T47D (cell line): Measurements from ENCODE around the gene TWF2.

ENCODE experiments used
- DNase-seq, 2 experiments: peaks; one replicate each; pipeline versions ENCODE4 v3.0.0 to v3.0.0-alpha.2; 2011 to 2012; ENCODE audit warnings: low read depth in 1 of 2, low spot score in 1 of 2
- JUND ChIP-seq: IDR thresholded peaks from 2 replicates; pipeline ENCODE4 v1.6.1; 2012; ENCODE audit warnings: low read depth
- in situ Hi-C: cut with HindIII; loops from 2 replicates; pipeline ENCODE4 v1.10.0; 2016; ENCODE audit warnings: low sequenced_read_pairs, low pct_unique_long_range_greater_than_20kb

TWF2 gene

GRCh38 chr3:52197842-52198625 is 40.9 kb downstream of the TWF2 start, which contains the start of gene ALAS1:
TSS of gene ALAS1 (plus strand) at chr3:52198160. CDS start at chr3:52199242, 1,082 bp downstream.
- peak; percentile 76 to 88 for DNase-seq
- TF ChIP-seq JUND = no peak
- in situ Hi-C loops = no loop called here

GRCh38 chr3:52197499-52197841 is 41.5 kb downstream of the TWF2 start:
- no peak for DNase-seq
- in situ Hi-C loops = no loop called here
- TF ChIP-seq JUND = no peak

GRCh38 chr3:52196977-52197376 is 42.0 kb downstream of the TWF2 start:
- in situ Hi-C loops = no loop called here
- no peak for DNase-seq
- no peak for TF ChIP-seq JUND

- no peak for DNase-seq
- in situ Hi-C loops = no loop called here
- no peak for TF ChIP-seq JUND
Measured at GRCh38 chr3:52195823-52196331, 43.1 kb downstream of the TWF2 start.

GRCh38 chr3:52195291-52195597 is 43.7 kb downstream of the TWF2 start:
- in situ Hi-C loops = no loop called here
- DNase-seq = no peak
- TF ChIP-seq JUND = no peak

- in situ Hi-C loops = no loop called here
- no peak for DNase-seq
- no peak for TF ChIP-seq JUND
Measured at GRCh38 chr3:52194485-52195290, 44.3 kb downstream of the TWF2 start.

- no peak for DNase-seq
- in situ Hi-C loops = no loop called here
- no peak for TF ChIP-seq JUND
Measured at GRCh38 chr3:52193065-52193464, 45.9 kb downstream of the TWF2 start.

GRCh38 chr3:52191663-52192062 is 47.3 kb downstream of the TWF2 start:
- in situ Hi-C loops = no loop called here
- TF ChIP-seq JUND = no peak
- DNase-seq = no peak

- in situ Hi-C loops = no loop called here
- TF ChIP-seq JUND = no peak
- no peak for DNase-seq
Measured at GRCh38 chr3:52190294-52191074, 48.5 kb downstream of the TWF2 start.

GRCh38 chr3:52188556-52188955 is 50.4 kb downstream of the TWF2 start:
- in situ Hi-C loops = no loop called here
- no peak for DNase-seq
- no peak for TF ChIP-seq JUND

GRCh38 chr3:52186729-52187128 is 52.2 kb downstream of the TWF2 start:
- in situ Hi-C loops = no loop called here
- no peak for DNase-seq
- TF ChIP-seq JUND = no peak

- TF ChIP-seq JUND = no peak
- DNase-seq = no peak
Measured at GRCh38 chr3:52185837-52186236, 53.1 kb downstream of the TWF2 start.

GRCh38 chr3:52185311-52185710 is 53.6 kb downstream of the TWF2 start:
- no peak for DNase-seq
- no peak for TF ChIP-seq JUND
- in situ Hi-C loops = no loop called here

More at GRCh38 chr3:52185837-52186236, 53.1 kb downstream of the TWF2 start:
- in situ Hi-C loops = no loop called here
